GM18519 (cell line): Measurements from ENCODE around the gene COX19.
"Not testable (repeated sequence)": the region's sequence is repeated elsewhere in the genome, so short reads cannot be mapped to it uniquely, and the experiment has no call there.

Source experiments
- ATAC-seq: cut with Tn5 transposase; IDR thresholded peaks from one replicate; pipeline ENCODE4 v1.9.1; 2021; ENCODE audit warnings: mild to moderate bottlenecking, moderate library complexity; ENCODE audit not compliant: unreplicated experiment, low FRiP score

Gene COX19

DNA sequence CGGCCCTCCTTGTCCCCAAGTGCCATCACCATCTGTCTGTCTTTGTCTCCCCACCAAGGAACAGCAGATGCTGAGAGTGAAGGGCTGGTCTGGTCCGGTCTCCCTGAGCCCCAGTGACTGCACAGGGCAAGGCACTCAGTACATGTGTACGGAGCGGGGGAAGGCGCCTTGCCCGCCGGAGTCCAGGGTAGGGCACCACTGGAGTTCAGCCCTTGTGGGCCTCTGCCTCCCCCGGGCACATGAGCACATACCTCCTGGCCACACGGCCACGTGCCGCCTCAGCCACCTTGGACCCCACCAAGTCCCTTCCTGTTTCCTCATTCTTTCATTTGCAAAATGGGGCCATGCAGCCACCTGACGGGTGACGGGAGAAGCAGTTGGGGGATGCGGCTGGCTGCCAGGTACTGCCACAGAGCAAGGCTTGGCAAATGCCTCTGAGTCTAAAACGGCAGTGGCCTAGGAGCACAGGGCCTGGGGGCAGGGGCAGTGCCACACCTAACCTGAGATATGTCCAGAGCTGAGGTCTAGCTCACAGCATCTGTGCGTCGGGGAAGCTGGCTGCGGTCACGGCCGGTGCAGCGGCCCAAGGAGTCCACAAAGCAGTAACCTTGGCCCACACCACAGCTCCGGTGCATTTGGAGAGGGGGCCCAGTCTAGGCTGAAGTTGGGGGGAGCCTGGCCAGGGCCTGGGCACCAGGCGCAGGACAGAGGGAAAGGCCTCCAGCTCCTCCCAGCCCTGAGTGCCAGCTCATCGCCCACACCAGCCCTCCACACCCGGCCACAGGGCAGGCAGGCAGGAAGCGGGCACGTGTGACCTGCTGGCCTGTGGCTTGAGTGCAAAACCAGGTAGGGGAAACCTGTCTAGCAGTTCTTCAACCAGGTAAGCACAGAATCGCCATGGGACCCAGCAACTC is 26.1 kb downstream of the COX19 start:
- ATAC-seq, result no peak

DNA sequence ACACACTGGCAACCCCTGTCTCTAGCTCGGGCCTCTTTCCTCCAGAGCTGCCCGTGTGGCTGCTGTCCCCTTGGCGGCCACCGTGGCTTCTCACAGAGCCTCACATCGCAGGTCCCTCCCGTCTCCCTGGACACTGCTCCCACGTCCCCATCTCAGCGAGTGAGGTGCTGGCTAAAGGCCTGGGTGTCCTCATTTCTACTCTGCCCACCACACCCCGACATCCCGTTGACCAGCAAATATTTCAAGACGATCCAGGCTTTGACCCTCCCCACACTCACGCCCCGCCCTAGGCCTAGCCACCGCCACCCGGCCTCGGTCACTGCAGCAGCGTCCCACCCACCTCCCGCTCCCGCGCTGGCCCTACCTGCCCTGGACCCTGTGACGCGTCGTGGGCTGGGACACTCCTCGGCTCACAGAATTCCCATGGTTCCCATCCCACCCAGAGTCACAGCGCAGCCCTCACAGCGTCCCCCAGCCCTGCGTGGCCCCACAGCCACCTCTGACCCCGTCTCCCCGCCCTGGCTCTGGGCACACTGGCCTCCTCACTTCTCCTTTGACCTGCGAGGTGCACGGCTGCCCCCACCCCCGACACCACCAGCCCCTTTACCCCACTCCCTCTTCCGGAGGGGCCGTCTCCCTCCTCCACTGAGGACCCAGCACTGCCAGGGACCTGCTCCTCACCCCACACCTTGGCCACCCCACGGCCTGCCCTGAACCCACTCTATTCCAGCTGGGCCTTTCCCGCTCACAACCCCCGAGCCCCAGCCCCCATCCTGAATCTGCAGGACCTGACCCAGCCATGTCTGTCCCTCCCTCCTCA is 27.7 kb downstream of the COX19 start:
- no peak for ATAC-seq

DNA sequence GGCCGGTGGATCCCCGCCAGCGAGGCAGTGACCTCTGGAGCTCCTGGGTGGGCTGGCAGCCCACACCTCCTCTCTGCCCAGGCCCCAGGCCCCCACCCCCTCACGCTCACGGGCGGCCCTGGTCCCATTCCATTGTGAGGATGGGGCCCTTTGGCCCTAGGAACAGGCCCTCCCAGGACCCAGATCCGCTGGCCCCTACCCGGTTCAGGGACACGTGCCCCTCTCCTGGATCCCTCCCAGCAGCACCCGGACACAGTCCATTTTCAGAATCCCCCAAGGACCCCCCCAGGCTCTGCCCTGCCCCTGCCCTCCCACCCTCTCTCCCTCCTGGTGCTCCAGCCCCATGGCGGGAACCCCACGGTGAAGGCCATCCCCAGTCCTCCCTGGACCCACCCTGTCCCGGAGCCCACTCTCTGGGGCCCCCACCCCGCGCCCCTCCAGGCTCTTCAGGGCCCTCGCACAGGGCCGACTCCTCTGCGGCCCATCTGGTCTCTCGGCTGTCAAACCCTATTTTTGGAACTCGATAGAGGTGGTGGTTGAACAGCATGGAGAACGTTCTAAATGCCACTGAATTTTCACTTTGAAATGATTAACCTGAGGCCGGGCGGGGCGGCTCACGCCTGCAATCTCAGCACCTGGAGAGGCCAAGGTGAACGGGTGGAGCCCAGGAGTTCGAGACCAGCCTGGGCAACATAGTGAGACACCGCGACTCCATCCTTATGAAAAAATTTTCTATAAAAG is 28.9 kb downstream of the COX19 start:
- no peak for ATAC-seq

DNA sequence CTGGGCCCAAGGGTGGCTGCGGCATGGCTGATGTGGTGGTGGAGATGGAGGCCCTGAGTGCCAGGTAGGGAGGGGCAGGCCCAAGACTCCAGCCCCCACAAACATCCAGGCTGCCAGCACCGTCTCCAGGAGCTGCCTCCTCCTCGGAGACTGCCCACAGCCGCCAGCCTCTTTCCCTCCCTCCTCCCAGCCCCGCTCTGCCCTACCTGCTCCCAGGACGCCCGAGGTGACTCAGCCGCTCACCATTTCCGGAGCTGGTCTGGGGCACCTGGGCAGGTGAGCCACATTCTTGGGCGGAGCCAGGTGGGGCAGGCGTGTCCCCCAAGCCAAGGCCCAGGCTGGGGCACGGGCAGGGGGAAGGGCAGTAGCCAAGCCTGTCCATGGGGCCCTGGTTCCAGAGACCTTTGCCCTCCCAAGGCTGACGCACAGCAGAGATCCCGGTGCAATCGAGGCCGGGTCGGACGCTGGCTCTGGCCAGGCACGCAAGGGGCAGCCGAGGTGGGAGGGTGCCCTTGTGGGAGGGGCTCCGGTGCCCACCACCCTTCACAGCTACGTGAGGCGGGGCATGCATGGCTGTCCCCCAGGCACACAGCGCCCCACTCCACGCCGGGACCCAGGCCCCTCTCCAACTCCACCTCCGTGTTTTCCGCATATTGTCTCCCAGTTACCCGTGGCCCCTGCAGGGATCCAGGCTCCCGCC is 29.6 kb downstream of the COX19 start:
- ATAC-seq, result no peak

DNA sequence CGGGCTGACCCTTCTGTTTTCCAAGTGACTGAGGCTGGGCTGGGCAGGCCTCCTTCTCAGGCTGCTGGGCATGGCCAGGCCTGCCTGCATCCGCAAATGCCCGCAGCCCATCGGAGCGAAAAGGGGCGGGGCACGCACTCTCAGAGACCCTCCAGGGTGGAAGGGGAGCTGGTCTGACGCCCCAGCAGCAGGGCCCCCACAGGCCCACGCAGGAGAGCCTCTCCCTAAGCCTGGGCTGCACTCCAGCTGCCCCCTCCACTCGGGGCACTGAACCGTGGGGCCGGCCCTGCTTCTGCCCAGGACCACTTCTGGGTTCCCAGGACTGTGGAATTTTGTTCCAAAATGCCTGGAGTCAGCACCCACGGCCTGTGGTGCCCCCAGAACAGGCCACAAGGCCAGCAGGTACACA is 30.2 kb downstream of the COX19 start:
- ATAC-seq, result no peak

DNA sequence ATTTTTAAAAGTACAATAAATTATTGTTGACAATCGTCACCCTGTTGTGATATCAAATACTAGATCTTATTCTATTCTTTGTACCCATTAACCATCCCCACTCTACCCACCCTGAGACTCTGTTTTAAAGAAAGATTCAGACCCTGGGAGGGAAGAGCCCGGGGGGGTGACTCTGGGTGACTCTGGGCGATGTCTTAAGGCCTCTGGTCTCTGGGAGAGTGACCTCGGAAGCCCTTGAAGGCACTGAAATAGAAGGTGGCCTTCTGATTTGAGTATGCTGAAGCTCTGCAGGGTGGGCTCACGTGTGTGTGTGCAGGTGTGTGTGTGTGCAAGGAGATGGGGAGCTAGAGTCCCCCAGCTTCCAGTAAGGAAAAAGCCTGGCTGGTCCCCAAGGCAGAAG is 30.6 kb downstream of the COX19 start:
- ATAC-seq, result no peak

DNA sequence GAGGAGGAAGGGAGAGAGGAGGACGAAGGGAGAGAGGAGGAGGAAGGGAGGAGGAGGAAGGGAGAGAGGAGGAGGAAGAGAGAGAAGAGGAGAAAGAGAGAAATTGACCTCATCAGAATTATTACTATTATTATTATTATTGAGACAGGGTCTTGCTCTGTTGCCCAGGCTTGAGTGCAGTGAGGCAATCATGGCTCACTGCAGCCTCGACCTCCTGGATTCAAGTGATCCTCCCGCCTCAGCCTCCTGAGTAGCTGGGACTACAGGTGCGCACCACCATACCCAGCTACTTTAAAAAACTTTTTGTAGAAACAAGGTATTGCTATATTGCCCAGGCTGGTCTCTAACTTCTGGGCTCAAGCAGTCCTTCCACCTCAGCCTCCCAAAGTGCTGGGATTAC is 31.6 kb downstream of the COX19 start:
- not testable (repeated sequence) for ATAC-seq

DNA sequence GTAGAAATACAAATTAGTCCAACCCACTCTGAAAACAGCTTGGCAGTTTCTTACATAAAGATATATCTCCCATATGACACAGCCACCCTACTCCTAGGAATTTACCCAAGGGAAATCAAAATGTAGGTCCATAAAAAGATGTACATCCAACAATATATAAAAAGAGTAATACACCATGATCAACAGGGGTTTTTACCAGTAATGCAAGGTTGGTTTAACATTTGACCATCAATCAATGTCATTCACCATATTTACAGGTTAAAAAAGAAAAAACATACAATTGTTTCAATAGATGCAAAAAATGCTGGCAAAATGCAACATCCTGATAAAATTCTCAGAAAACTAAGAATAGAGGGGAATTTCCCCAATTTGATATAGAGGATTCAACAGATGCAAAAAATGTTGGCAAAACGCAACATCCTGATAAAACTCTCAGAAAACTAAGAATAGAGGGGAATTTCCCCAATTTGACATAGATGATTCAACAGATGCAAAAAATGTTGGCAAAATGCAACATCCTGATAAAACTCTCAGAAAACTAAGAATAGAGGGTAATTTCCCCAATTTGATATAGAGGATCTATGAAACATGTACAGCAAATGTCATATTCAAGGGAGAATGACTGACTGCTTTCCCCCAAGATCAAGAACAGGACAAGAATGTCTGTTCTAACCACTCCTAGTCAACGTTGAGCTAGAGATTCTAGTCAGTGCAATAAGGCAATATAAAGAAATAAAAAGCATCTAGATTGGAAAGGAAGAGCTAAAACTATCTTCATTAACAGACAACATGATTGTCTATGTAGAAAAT is 34.5 kb downstream of the COX19 start:
- no peak for ATAC-seq

DNA sequence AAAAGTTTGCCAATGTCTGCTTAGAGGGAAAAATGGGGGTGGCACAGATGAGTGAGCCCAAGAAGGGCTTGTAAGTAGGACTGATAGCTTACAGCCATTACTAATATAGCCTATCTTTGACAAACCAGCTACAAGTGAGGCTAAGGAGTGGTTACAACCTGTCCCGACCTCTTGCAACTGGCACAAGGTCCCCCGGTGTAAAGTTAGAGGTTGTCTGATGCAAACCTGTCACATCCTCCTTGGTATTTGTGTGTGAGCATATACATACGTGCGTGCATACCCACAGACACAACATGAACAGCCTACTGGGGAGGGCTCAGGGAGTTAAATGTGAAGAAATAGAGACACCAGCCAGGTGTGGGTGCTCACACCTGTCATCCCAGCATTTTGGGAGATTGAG is 35.5 kb downstream of the COX19 start:
- ATAC-seq, result no peak

DNA sequence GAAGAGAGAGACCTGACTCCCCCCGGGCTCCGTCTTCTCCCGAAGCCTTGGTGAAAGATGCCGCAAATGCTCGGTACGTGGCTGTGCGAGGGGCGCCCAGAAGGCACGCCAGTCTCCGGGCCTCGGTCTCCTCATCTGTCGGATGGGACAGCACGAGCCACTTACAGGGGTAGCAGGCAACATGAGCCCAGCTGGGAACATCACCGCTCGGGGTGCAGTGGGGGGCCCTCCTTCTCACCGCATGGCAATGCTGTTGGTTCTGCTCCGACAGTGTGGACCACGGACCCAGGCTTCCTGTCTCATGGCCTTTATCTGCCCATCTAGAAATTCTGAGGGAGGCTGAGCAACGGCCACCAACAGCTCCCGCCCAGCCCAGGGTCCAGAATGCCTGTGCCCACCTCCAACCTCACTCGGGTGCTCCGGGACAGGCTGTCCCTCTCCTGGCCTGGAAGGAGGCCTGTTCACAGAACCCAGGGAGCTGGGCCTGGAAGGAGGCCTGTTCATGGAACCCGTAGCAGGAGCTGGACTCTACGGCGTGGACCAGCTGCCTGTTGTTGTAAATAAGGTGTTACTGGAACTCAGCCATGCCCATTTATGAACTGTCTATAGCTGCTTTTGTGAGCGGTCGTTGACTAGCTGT is 36.7 kb downstream of the COX19 start:
- ATAC-seq, result no peak

DNA sequence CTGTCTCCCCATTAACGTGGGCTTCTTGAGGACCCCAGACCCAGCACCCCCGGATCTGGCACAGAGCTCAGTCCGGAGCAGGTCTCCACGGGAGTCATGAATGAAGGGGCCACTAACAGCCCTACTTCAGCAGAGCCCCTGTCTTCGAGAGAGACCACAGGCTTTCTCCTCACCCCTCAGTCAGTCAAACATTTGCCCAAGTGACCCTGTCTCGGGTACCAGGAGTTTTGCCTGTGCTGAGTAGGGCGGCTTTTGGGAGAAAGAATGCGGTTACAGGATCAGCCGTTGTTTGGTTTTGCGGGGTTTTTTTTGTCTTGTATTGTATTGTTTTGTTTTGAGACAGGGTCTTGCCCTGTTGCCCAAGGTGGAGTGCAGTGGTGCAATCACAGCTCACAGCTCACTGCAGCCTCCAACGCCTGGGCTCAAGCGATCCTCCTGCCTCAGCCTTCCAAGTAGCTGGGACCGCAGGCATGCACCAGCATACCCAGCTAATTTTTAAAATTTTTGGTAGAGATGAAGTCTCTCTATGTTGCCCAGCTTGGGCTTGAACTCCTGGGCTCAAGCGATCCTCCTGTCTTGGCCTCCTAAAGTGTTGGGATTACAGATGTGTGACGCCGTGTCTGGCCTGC is 37.4 kb downstream of the COX19 start:
- ATAC-seq, result no peak

DNA sequence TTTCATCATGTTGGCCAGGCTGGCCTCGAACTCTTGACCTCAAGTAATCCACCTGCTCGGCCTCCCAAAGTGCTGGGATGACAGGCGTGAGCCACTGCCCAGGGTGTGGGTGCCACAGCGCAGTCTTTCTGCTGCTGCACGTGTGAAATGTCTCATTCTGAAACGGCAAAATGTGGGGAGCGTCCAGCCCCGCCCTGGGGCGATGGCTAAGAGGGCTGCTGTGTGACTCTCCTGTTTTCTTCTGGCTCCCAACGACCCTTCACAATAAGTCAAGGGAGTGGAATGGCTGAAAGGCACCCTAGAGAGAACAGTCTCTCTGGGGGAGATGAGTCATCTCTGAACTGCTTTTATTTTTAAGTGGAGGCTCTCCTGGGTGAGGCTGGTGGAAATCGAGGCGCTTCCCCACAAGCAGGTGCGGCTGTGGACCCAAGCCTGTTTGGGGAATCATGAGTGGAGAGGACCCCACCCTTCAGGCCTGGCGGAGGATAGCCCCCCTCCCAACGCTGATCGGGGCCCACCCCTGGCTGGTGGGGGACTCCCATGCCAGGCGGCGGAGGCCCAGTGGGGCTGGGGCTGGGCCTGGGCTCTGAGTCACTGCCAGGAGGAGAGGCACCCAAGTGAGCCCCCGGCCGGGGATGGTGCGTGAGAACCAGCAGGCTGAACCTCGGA is 38.8 kb downstream of the COX19 start:
- ATAC-seq, result peak; percentile 55

DNA sequence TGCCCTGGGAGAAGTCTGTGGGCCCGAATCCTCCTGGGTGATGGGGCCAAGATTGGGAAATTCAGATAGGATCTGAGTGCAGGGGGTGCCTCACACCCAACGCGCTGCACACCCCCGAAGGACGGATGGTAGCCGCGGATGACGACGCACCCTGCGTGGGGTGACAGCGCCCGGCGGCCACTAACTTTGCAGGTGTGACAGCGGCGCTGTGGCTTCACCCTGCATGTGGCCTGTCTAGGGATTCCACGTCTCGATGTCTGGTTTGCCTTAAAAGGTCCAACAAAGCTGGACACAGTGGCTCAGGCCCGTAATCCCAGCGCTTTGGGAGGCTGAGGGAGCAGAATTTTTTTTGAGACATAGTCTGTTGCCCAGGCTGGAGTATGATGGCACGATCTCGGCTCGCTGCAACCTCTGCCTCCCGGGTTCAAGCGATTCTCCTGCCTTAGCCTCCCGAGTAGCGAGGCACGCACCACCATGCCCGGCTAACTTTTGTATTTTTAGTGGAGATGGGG is 39.4 kb downstream of the COX19 start:
- ATAC-seq, result no peak

DNA sequence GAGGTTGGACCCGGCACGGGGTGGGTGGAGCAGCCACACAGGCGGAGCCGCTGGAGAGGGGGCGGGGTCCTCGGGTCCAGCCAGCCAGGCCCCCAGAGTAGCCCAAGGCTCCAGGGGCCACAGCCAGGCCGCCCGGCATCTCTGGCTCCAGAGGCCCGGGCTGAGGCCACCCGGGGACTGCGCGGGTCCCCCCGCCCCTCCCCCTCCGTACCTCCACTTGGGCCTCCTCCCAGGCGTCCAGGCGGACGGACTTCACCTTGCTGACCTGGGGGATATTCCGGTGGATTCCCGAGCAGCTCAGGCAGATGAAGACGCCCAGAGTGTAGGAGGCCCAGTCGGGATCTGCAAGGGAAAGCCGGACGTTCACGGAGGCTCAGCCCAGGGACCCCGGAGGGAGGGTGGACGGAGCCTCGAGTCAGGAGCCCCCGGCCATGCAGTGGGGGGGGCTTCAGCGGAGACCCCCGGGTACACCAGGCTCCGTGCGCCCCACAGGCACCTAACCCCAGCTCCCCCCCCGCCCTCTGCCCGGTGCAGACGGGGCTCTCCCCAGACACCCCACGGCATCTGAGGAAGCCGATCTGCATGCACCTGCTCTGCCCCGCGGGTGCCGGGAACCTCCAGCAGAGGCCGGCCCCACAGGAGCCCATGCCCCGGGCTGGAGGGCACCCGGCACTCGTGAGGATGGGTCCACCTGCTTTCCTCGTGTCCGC is 40.0 kb downstream of the COX19 start:
- no peak for ATAC-seq

DNA sequence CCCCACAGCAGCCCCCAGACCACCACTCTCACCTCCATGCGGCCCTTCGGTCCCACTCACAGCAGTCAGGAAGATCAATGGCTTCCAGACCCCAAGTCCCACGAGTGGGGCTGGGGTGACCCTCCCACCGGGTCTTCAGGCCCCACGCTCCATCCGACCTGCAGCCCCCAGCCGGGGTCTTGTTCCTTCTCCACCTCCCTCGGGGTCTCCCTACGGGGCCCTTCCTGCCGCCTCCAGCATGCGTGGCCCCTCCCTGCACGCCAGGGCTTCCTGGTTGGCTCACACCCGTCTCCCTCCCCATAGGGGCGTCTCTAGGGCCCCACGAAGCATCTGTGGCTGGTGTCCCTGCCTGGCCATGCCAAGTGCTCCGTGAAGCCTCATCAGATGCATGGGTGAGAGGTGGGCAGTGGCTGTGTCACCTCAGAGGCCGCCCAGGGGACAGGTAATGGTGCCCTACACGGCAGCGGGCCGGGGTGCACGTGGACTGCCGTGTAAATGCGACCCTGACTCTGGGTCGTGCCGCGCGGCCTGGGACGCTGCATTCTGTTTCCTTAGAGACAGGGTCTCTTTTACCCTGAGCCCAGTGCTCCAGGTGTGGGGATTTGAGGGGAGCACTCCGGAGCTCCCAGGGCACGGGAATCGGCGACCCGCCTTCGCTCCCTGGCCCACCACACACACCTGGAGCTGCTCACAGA is 40.7 kb downstream of the COX19 start:
- ATAC-seq, result no peak

DNA sequence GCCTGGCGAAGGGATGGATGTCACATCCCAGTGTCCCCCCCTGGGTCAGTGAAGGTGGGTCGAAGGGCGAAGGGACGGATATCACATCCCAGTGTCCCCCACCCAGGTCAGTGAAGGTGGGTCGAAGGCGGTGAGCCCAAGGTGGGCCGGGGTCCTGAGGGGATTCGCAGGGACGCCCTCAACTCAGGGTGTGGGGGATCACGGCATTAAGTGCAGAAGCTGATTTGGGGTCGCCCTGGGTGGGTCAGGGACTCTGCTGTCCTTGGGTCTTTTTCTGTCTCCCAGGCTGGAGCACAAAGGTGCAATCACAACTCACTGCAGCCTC is 42.7 kb downstream of the COX19 start:
- no peak for ATAC-seq
